Esophagus squamous epithelium (tissue), 5 donors: ENCODE results near the gene CARF. TPM values are rescaled to one million over a fixed set of nuclear protein-coding genes. Genes with fewer than 3 reads are reported as not detected.
"Not testable (repeated sequence)": the region's sequence is repeated elsewhere in the genome, so short reads cannot be mapped to it uniquely, and the experiment has no call there.

ENCODE experiments used
- DNase-seq: peaks from one replicate; lab custom pipeline; 2025; lab: John Stamatoyannopoulos, UW
- H3K27ac ChIP-seq, 4 donors: fragments of 200-600 bp; sonication (generic); one replicate each; pipeline ENCODE4 v1.5.1; 2016 to 2019; ENCODE audit warnings: mild to moderate bottlenecking in 1 of 4
- H3K27me3 ChIP-seq, 4 donors: fragments of 200-600 bp; sonication (generic); 1 replicate in 3 of 4; 2 replicates in 1 of 4; pipeline versions ENCODE4 v1.5.1 to v1.6.0; 2017 to 2021; ENCODE audit warnings: antibody characterized with exemption in 1 of 4
- H3K36me3 ChIP-seq, 3 donors: fragments of 200-600 bp; sonication (generic); one replicate each; pipeline ENCODE4 v1.5.1; 2016 to 2019
- H3K4me1 ChIP-seq, 3 donors: fragments of 200-600 bp; sonication (generic); one replicate each; pipeline ENCODE4 v1.5.1; 2017 to 2019
- H3K4me3 ChIP-seq, 4 donors: fragments of 200-600 bp; sonication (generic); 1 replicate in 3 of 4; 2 replicates in 1 of 4; pipeline ENCODE4 v1.5.1; 2016 to 2019; ENCODE audit warnings: mild to moderate bottlenecking in 2 of 4, moderate library complexity in 1 of 4
- H3K9me3 ChIP-seq, 3 donors: fragments of 200-600 bp; sonication (generic); one replicate each; pipeline ENCODE4 v1.5.1; 2016 to 2019
- CTCF ChIP-seq, 6 experiments: fragments of 450-650 bp in 4 of 6; fragments of 200-600 bp in 2 of 6; sonication (generic) in 2 of 6; IDR thresholded peaks; one replicate each; pipeline ENCODE4 v1.5.1; 2016 to 2019; ENCODE audit warnings: antibody characterized with exemption in 6 of 6, mild to moderate bottlenecking in 4 of 6, moderate library complexity in 4 of 6
- POLR2A ChIP-seq, 4 donors: fragments of 450-650 bp; IDR thresholded peaks; one replicate each; pipeline ENCODE4 v1.6.1; 2017; ENCODE audit warnings: antibody characterized with exemption in 4 of 4, mild to moderate bottlenecking in 4 of 4, moderate library complexity in 3 of 4
- WGBS, 2 donors: methylation state at CpG; one replicate each; pipeline ENCODE4 v1.1.5; 2018; 5-methylcytosine and 5-hydroxymethylcytosine counted together
- intact Hi-C: fragments of 100-400 bp; cut with DNase I; formaldehyde crosslinking; loops from one replicate; pipeline ENCODE4 v1.15.0; 2022
- total RNA-seq, 4 donors: library from RNA; depleted of rRNA; stranded (reverse); fragments of >200 nt; gene quantifications; one replicate each; pipeline ENCODE4 v1.1.0, GENCODE V29; 2016
- donor health status: DM: yes; HTN: yes; CAD: no.

CARF gene
- total RNA-seq, 4 donors from 2014 or later = 2.4 to 11.6 (median 3.7) TPM

- Histone ChIP-seq H3K36me3 (peaks cover 0 to 51% (median under 1%) of the 10 kb centered on the region in 3 donors), H3K4me1 (no peaks in the 10 kb centered on the region), H3K27me3 (no peaks in the 10 kb centered on the region), H3K9me3 (no peaks in the 10 kb centered on the region), H3K27ac (no peak overlapping the region), H3K4me3 (no peak overlapping the region)
- intact Hi-C loops = no loop called here
- TF ChIP-seq POLR2A (IDR thresholded peaks at IDR 0.05) (no peak), CTCF (IDR thresholded peaks at IDR 0.05) (no peak)
- no peak for DNase-seq
- WGBS, 2 donors = 100% methylated on average over 2 of the region's 2 CpGs
These were observed 34.4 kb upstream of the CARF start for GRCh38 chr2:202877699-202878098.

- intact Hi-C loops = no loop called here
- Histone ChIP-seq H3K36me3 (peaks cover 0 to 85% (median 7%) of the 10 kb centered on the region in 3 donors), H3K27ac (no peak overlapping the region), H3K4me3 (no peak overlapping the region), H3K4me1 (no peaks in the 10 kb centered on the region), H3K9me3 (no peaks in the 10 kb centered on the region), H3K27me3 (no peaks in the 10 kb centered on the region)
- no peak for TF ChIP-seq POLR2A (IDR thresholded peaks at IDR 0.05)
- TF ChIP-seq CTCF (IDR thresholded peaks at IDR 0.05) = no peak
- 93 to 95% methylated on average over 4 of the region's 4 CpGs for WGBS, 2 donors
- no peak for DNase-seq
These were observed 30.5 kb upstream of the CARF start for GRCh38 chr2:202881570-202881969.

- no peaks in the 10 kb centered on the region for H3K4me1 ChIP-seq
- DNase-seq = no peak
- WGBS, 2 donors = 62 to 82% methylated on average over 5 of the region's 5 CpGs
- no peak overlapping the region for H3K4me3 ChIP-seq
- TF ChIP-seq CTCF (IDR thresholded peaks at IDR 0.05) (no peak), POLR2A (IDR thresholded peaks at IDR 0.05) (no peak)
- intact Hi-C loops = no loop called here
- no peak overlapping the region for H3K27ac ChIP-seq
- no peaks in the 10 kb centered on the region for H3K27me3 ChIP-seq
- H3K36me3 ChIP-seq = peaks cover 0 to 95% (median 7%) of the 10 kb centered on the region in 3 donors
- H3K9me3 ChIP-seq = no peaks in the 10 kb centered on the region
These were observed 27.9 kb upstream of the CARF start for GRCh38 chr2:202883987-202884675.

- Histone ChIP-seq H3K4me3 (no peak overlapping the region), H3K27ac (no peak overlapping the region), H3K36me3 (peaks cover 0 to 95% (median 7%) of the 10 kb centered on the region in 3 donors), H3K9me3 (no peaks in the 10 kb centered on the region), H3K27me3 (no peaks in the 10 kb centered on the region), H3K4me1 (no peaks in the 10 kb centered on the region)
- WGBS, 2 donors = 91 to 93% methylated on average over 7 of the region's 7 CpGs
- intact Hi-C loops = no loop called here
- no peak for DNase-seq
- TF ChIP-seq CTCF (IDR thresholded peaks at IDR 0.05) = no peak
- no peak for TF ChIP-seq POLR2A (IDR thresholded peaks at IDR 0.05)
These were observed 26.9 kb upstream of the CARF start for GRCh38 chr2:202885190-202885589.

GRCh38 chr2:202905507-202905906 is 6.6 kb upstream of the CARF start:
- H3K27me3 ChIP-seq, H3K9me3 ChIP-seq, DNase-seq, H3K27ac ChIP-seq, intact Hi-C loops, H3K4me3 ChIP-seq: not testable (repeated sequence)
- Histone ChIP-seq H3K4me1 (peaks cover 0 to 17% (median 8%) of the 10 kb centered on the region in 3 donors), H3K36me3 (peaks cover 0 to 47% (median 0%) of the 10 kb centered on the region in 3 donors)
